ENCODE results near the gene SLC22A1. TPM values are rescaled to one million over a fixed set of nuclear protein-coding genes. Genes with fewer than 3 reads are reported as not detected.

The SLC22A1 gene
- total and polyA plus RNA-seq, 2 of the 13 experiments (the other 11 are each of a cell fraction or from before 2014, with no cell fraction given): 0.80 to 0.87 TPM

GRCh38 chr6:160190081-160190480 is 68.5 kb downstream of the SLC22A1 start:
- H4K20me1 ChIP-seq (ENCODE audit: insufficient read depth, low read length): no peaks in the 10 kb centered on the region
- in situ Hi-C loops (cut with HindIII; ENCODE audit: extremely low pct_ligation_motif_present, low pct_unique_long_range_greater_than_20kb): no loop called here
- CTCF ChIA-PET (ENCODE audit: low intra/inter-chr PET ratio, low total read pairs): no interaction called here
- BruUV-seq (replicated peaks): no TSS peak
- no peaks in the 10 kb centered on the region for H3K36me3 ChIP-seq (replicated peaks in 1 of 2; ENCODE audit: control insufficient read depth in 1 of 2, insufficient read depth in 2 of 2, low read length in 2 of 2)
- H3K4me1 ChIP-seq (ENCODE audit: insufficient read depth, low read length): no peaks in the 10 kb centered on the region
- H2AFZ ChIP-seq (ENCODE audit: low read length): no peak overlapping the region
- DNase-seq (ENCODE audit: low spot score): no peak
- no peak overlapping the region for H3K4me2 ChIP-seq (ENCODE audit: low read depth, low read length)
- H3K9me3 ChIP-seq (ENCODE audit: low read length): peaks cover 34% of the 10 kb centered on the region
- 16% methylated on average over 1 of the region's 1 CpG for WGBS (ENCODE audit: low lambda C conversion rate)
- TF ChIP-seq GZF1 (CRISPR knock-in tag; IDR thresholded peaks at IDR 0.05): no peak
- TF ChIP-seq HDAC6 (IDR thresholded peaks at IDR 0.05; ENCODE audit: low read depth, low read length): no peak
- no peak for TF ChIP-seq POLR2G (IDR thresholded peaks at IDR 0.05; ENCODE audit: low read depth, low read length)
- TF ChIP-seq DZIP1 (CRISPR knock-in tag; IDR thresholded peaks at IDR 0.05): no peak
- TF ChIP-seq ZNF18 (CRISPR knock-in tag; IDR thresholded peaks at IDR 0.05; ENCODE audit: insufficient replicate concordance): no peak
- no peak for TF ChIP-seq ZNF431 (CRISPR knock-in tag; IDR thresholded peaks at IDR 0.05; ENCODE audit: borderline replicate concordance, low read depth)
- TF ChIP-seq ZNF225 (CRISPR knock-in tag; IDR thresholded peaks at IDR 0.05): no peak
- TF ChIP-seq ZNF484 (CRISPR knock-in tag; IDR thresholded peaks at IDR 0.05; ENCODE audit: borderline replicate concordance, low read depth): no peak
- TF ChIP-seq MEIS2 (CRISPR knock-in tag; IDR thresholded peaks at IDR 0.05): no peak
- no peak for TF ChIP-seq KLF11 (CRISPR knock-in tag; IDR thresholded peaks at IDR 0.05)
- intact Hi-C loops (cut with micrococcal nuclease; ENCODE audit: unreplicated experiment): no loop called here
- H3K9ac ChIP-seq (ENCODE audit: insufficient read depth, low read depth, low read length): no peak overlapping the region
- no peaks in the 10 kb centered on the region for H3K79me2 ChIP-seq (ENCODE audit: insufficient read depth, low read length)
- POLR2A ChIA-PET: no interaction called here
- H3K27ac ChIP-seq (ENCODE audit: extremely low read length, insufficient read depth, low read length): no peak overlapping the region
- H3K27me3 ChIP-seq (ENCODE audit: control insufficient read depth in 1 of 2, insufficient read depth in 2 of 2, low read length in 2 of 2): no peaks in the 10 kb centered on the region
- H3K4me3 ChIP-seq (replicated peaks in 1 of 3; ENCODE audit: insufficient read depth in 1 of 3, low read depth in 2 of 3, low read length in 3 of 3): no peak overlapping the region
- no peak for ATAC-seq
- FAIRE-seq: peak; percentile 32

Measured in HepG2 (cell line).